H1 (cell line): ENCODE results near the gene ZNF568. TPM values are rescaled to one million over a fixed set of nuclear protein-coding genes. Genes with fewer than 3 reads are reported as not detected.

Experiments
- CTCF ChIA-PET: fragments of 300-600 bp; sonication (Branson Sonifier 250); formaldehyde crosslinking; loops from one replicate; lab custom pipeline; 2021; ENCODE audit not compliant: partially characterized antibody; lab: Charles Lee
- POLR2A ChIA-PET: fragments of 300-600 bp; sonication (Branson Sonifier 250); formaldehyde crosslinking; loops from one replicate; lab custom pipeline; 2021; ENCODE audit warnings: inconsistent platforms; ENCODE audit not compliant: partially characterized antibody; lab: Charles Lee
- DNase-seq, 2 experiments: peaks; one replicate each; pipeline versions ENCODE4 v3.0.0 to v3.0.0-alpha.2; 2010 to 2022; ENCODE audit warnings: low spot score in 2 of 2, low read depth in 1 of 2, mixed read lengths in 1 of 2
- FAIRE-seq: peaks from 2 replicates; lab custom pipeline; 2011; peaks lifted over from hg19 to GRCh38; lab: Jason Lieb, UNC
- H2AFZ ChIP-seq: 2 replicates; pipeline ENCODE4 v1.8.1; 2012; ENCODE audit warnings: low read length, inconsistent platforms
- H2AK5ac ChIP-seq: 2 replicates; pipeline ENCODE4 v1.6.1; 2013; ENCODE audit warnings: low read depth, low read length
- H2BK120ac ChIP-seq: replicated peaks from 2 replicates; pipeline ENCODE3; 2013; ENCODE audit warnings: low read depth, low read length, inconsistent platforms
- H2BK12ac ChIP-seq: 2 replicates; pipeline ENCODE4 v1.6.1; 2013; ENCODE audit warnings: low read depth, low read length
- H2BK15ac ChIP-seq: 2 replicates; pipeline ENCODE4 v1.6.1; 2013; ENCODE audit warnings: low read length
- H2BK20ac ChIP-seq: 2 replicates; pipeline ENCODE4 v1.6.1; 2013; ENCODE audit warnings: low read length
- H2BK5ac ChIP-seq: 2 replicates; pipeline ENCODE4 v1.6.1; 2013; ENCODE audit warnings: low read depth, low read length
- H3K14ac ChIP-seq: 2 replicates; pipeline ENCODE4 v1.6.1; 2013; ENCODE audit warnings: inconsistent platforms; ENCODE audit not compliant: insufficient read length
- H3K18ac ChIP-seq: 2 replicates; pipeline ENCODE4 v1.6.1; 2013; ENCODE audit warnings: low read length; ENCODE audit errors: extremely low read depth
- H3K23ac ChIP-seq: 2 replicates; pipeline ENCODE4 v1.6.1; 2013; ENCODE audit warnings: inconsistent platforms; ENCODE audit not compliant: insufficient read length
- H3K23me2 ChIP-seq: 2 replicates; pipeline ENCODE4 v1.6.1; 2013; ENCODE audit warnings: low read depth, low read length
- H3K27ac ChIP-seq: 2 replicates; pipeline ENCODE4 v1.6.1; 2011; ENCODE audit warnings: low read depth, low read length, inconsistent platforms
- H3K27me3 ChIP-seq, 4 experiments: replicated peaks in 1 of 4; 1 replicate in 1 of 4; 2 replicates in 3 of 4; pipeline versions ENCODE4 v1.6.1 to v1.8.1; 2011 to 2013; ENCODE audit warnings: low read length in 3 of 4, mild to moderate bottlenecking in 3 of 4, inconsistent platforms in 2 of 4, mixed read lengths in 2 of 4, moderate library complexity in 1 of 4; ENCODE audit not compliant: control insufficient read depth in 3 of 4, insufficient read depth in 3 of 4; ENCODE audit errors: extremely low read depth in 1 of 4
- H3K36me3 ChIP-seq, 4 experiments: 2 replicates each; pipeline versions ENCODE4 v1.6.1 to v1.8.1; 2011 to 2013; ENCODE audit warnings: mild to moderate bottlenecking in 4 of 4, low read length in 3 of 4, moderate library complexity in 2 of 4, control low read depth in 1 of 4, inconsistent platforms in 1 of 4; ENCODE audit not compliant: insufficient read depth in 4 of 4, control insufficient read depth in 2 of 4
- H3K4ac ChIP-seq: replicated peaks from 2 replicates; pipeline ENCODE3; 2013; ENCODE audit warnings: low read length, low read depth, mixed read lengths, inconsistent platforms; ENCODE audit not compliant: insufficient read length
- H3K4me1 ChIP-seq, 4 experiments: replicated peaks in 1 of 4; 1 replicate in 1 of 4; 2 replicates in 3 of 4; pipeline versions ENCODE4 v1.6.1 to v1.8.1; 2011 to 2013; ENCODE audit warnings: low read length in 3 of 4, inconsistent platforms in 2 of 4, mixed read lengths in 1 of 4; ENCODE audit not compliant: insufficient read depth in 4 of 4, control insufficient read depth in 3 of 4
- H3K4me2 ChIP-seq, 2 experiments: 2 replicates each; pipeline versions ENCODE4 v1.6.1 to v1.8.1; 2011 to 2013; ENCODE audit warnings: low read depth in 2 of 2, low read length in 2 of 2, control low read depth in 1 of 2, inconsistent platforms in 1 of 2, mild to moderate bottlenecking in 1 of 2; ENCODE audit not compliant: insufficient read depth in 1 of 2
- H3K4me3 ChIP-seq, 4 experiments: fragments of 200-600, 300-600 bp in 1 of 4; sonication (generic), shearing (Covaris generic), sonication (Bioruptor Twin) in 1 of 4; 2 replicates each; pipeline versions ENCODE4 v1.5.1 to v1.8.1; 2011 to 2016; ENCODE audit warnings: low read length in 4 of 4, low read depth in 3 of 4, control low read depth in 2 of 4, inconsistent platforms in 2 of 4, mild to moderate bottlenecking in 2 of 4, mixed read lengths in 1 of 4, moderate library complexity in 1 of 4; ENCODE audit not compliant: insufficient read depth in 2 of 4; ENCODE audit errors: extremely low read depth in 1 of 4
- H3K56ac ChIP-seq: replicated peaks from 2 replicates; pipeline ENCODE3; 2013; ENCODE audit warnings: low read depth, mild to moderate bottlenecking, mixed read lengths, low read length, inconsistent platforms; ENCODE audit not compliant: insufficient read length
- H3K79me1 ChIP-seq: 2 replicates; pipeline ENCODE4 v1.6.1; 2013; ENCODE audit warnings: low read depth, low read length, control low read depth
- H3K79me2 ChIP-seq, 2 experiments: 2 replicates each; pipeline versions ENCODE4 v1.6.1 to v1.8.1; 2012 to 2013; ENCODE audit warnings: low read length in 2 of 2, mild to moderate bottlenecking in 2 of 2, inconsistent platforms in 1 of 2; ENCODE audit not compliant: insufficient read depth in 2 of 2, control insufficient read depth in 1 of 2
- H3K9ac ChIP-seq, 4 experiments: replicated peaks in 1 of 4; 1 replicate in 1 of 4; 2 replicates in 3 of 4; pipeline versions ENCODE4 v1.6.1 to v1.8.1; 2011 to 2013; ENCODE audit warnings: low read depth in 3 of 4, low read length in 3 of 4, control low read depth in 2 of 4, mild to moderate bottlenecking in 2 of 4, moderate library complexity in 2 of 4, inconsistent platforms in 1 of 4; ENCODE audit errors: extremely low read depth in 1 of 4
- H3K9me3 ChIP-seq, 2 experiments: 2 replicates each; pipeline versions ENCODE4 v1.6.1 to v1.8.1; 2012 to 2013; ENCODE audit warnings: mild to moderate bottlenecking in 2 of 2, moderate library complexity in 2 of 2, control low read depth in 1 of 2, inconsistent platforms in 1 of 2, low read depth in 1 of 2, low read length in 1 of 2, mixed read lengths in 1 of 2; ENCODE audit not compliant: insufficient read depth in 2 of 2
- H4K20me1 ChIP-seq, 2 experiments: replicated peaks in 1 of 2; 2 replicates each; pipeline versions ENCODE3 to v1.8.1; 2011 to 2013; ENCODE audit warnings: inconsistent platforms in 2 of 2, low read length in 2 of 2, mild to moderate bottlenecking in 1 of 2; ENCODE audit not compliant: insufficient read depth in 2 of 2, control insufficient read depth in 1 of 2
- H4K5ac ChIP-seq: 2 replicates; pipeline ENCODE4 v1.6.1; 2013; ENCODE audit warnings: low read length, low read depth, mixed read lengths, inconsistent platforms; ENCODE audit not compliant: insufficient read length
- H4K8ac ChIP-seq: 2 replicates; pipeline ENCODE4 v1.8.0; 2013; ENCODE audit warnings: mild to moderate bottlenecking, moderate library complexity, low read length, inconsistent platforms; ENCODE audit not compliant: insufficient read depth; ENCODE audit errors: extremely low read depth
- H4K91ac ChIP-seq: replicated peaks from 2 replicates; pipeline ENCODE3; 2013; ENCODE audit warnings: low read length, mixed read lengths, inconsistent platforms; ENCODE audit not compliant: insufficient read length
- CHD1 ChIP-seq: IDR thresholded peaks from 2 replicates; pipeline ENCODE4 v1.6.1; 2012; ENCODE audit warnings: low read depth, low read length, improper control_type of control experiment
- RBBP5 ChIP-seq: IDR thresholded peaks from 2 replicates; pipeline ENCODE4 v1.7.1; 2012; ENCODE audit warnings: low read depth, mild to moderate bottlenecking, inconsistent platforms, low read length, moderate library complexity, borderline replicate concordance
- RNF2 ChIP-seq: fragments of 200-900, 300-1000 bp; sonication (generic); IDR thresholded peaks from 2 replicates; pipeline ENCODE4 v1.7.1; 2016; ENCODE audit warnings: borderline replicate concordance, low read depth, mild to moderate bottlenecking, antibody characterized with exemption, low read length; ENCODE audit not compliant: poor library complexity, severe bottlenecking; ENCODE audit errors: missing control alignments
- WGBS, 2 experiments: shearing (Covaris generic) in 1 of 2; methylation state at CpG; one replicate each; pipeline versions ENCODE4 v1.1.6 to v1.1.7; 2013 to 2015; ENCODE audit warnings: low lambda C conversion rate in 2 of 2, mixed read lengths in 2 of 2, inconsistent platforms in 1 of 2, low coverage in 1 of 2, missing lambda C conversion rate in 1 of 2; ENCODE audit not compliant: insufficient replicate concordance in 2 of 2, insufficient coverage in 1 of 2, insufficient read length in 1 of 2; ENCODE audit errors: extremely low coverage in 1 of 2, missing lambda C conversion rate in 1 of 2; 5-methylcytosine and 5-hydroxymethylcytosine counted together
- polyA plus RNA-seq, 7 experiments: library from polyadenylated mRNA; depleted of rRNA in 3 of 7; stranded (reverse) in 5 of 7; unstranded in 2 of 7; fragments of >200 nt in 5 of 7; fragments of 200-250 nt in 2 of 7; gene quantifications; 1 replicate in 5 of 7; 2 replicates in 1 of 7; 4 replicates in 1 of 7; pipeline versions ENCODE4 v1.2.1 to v1.2.3, GENCODE V29; 2011 to 2013; ENCODE audit warnings: missing spikeins in 2 of 7, mixed read lengths in 2 of 7
- total RNA-seq: library from RNA; stranded (reverse); fragmentation: NEBNext Ultra II Directional; extraction: Animal tissue kit (Norgen Biotek cat#: 25700); gene quantifications from 2 replicates; pipeline ENCODE4 v1.2.1, GENCODE V29; 2021

ZNF568 gene
- total and polyA plus RNA-seq, 2 of the 8 experiments (the other 6 are each of a cell fraction or from before 2014, with no cell fraction given): 1.6 to 2.4 TPM

- H2BK15ac ChIP-seq: no peak overlapping the region
- DNase-seq (no peak), FAIRE-seq (no peak)
- H3K9me3 ChIP-seq: peaks cover 83 to 88% of the 10 kb centered on the region in 2 experiments
- H4K8ac ChIP-seq: no peak overlapping the region
- no peak overlapping the region for H2BK5ac ChIP-seq
- no peak overlapping the region for H4K91ac ChIP-seq
- no peaks in the 10 kb centered on the region for H3K36me3 ChIP-seq
- H4K5ac ChIP-seq: no peak overlapping the region
- H3K18ac ChIP-seq: no peak overlapping the region
- H2BK20ac ChIP-seq: no peak overlapping the region
- no peak overlapping the region for H3K56ac ChIP-seq
- no peak overlapping the region for H3K14ac ChIP-seq
- no peaks in the 10 kb centered on the region for H3K79me2 ChIP-seq
- CTCF ChIA-PET: no interaction called here
- no peak overlapping the region for H2BK12ac ChIP-seq
- H3K9ac ChIP-seq: no peak overlapping the region
- no peak overlapping the region for H3K4ac ChIP-seq
- H3K27ac ChIP-seq: no peak overlapping the region
- no peaks in the 10 kb centered on the region for H3K4me1 ChIP-seq
- no peak overlapping the region for H3K23ac ChIP-seq
- no peak overlapping the region for H3K4me2 ChIP-seq
- no peaks in the 10 kb centered on the region for H3K27me3 ChIP-seq
- no peaks in the 10 kb centered on the region for H3K79me1 ChIP-seq
- H3K4me3 ChIP-seq: no peak overlapping the region
- H3K23me2 ChIP-seq: no peaks in the 10 kb centered on the region
- no peak overlapping the region for H2BK120ac ChIP-seq
- no peak overlapping the region for H2AK5ac ChIP-seq
- POLR2A ChIA-PET: no interaction called here
- H4K20me1 ChIP-seq: no peaks in the 10 kb centered on the region
- no peak overlapping the region for H2AFZ ChIP-seq
- WGBS, 2 experiments: 94% methylated on average over 20 of the region's 23 CpGs; no CpG with 5 or more reads in 1 of the 2 experiments
- no peak for TF ChIP-seq RNF2
- TF ChIP-seq CHD1: no peak
- no peak for TF ChIP-seq RBBP5
These were observed 98.3 kb downstream of the ZNF568 start for GRCh38 chr19:37014456-37014855.
